Tibial nerve (tissue), 4 donors: ENCODE measurements around the gene USB1.

Experiments used
- CTCF ChIP-seq, 5 experiments: fragments of 200-600 bp in 3 of 5; fragments of 450-650 bp in 2 of 5; sonication (generic) in 3 of 5; IDR thresholded peaks; one replicate each; pipeline ENCODE4 v1.5.1; 2016 to 2019; ENCODE audit warnings: antibody characterized with exemption in 5 of 5, mild to moderate bottlenecking in 3 of 5, moderate library complexity in 2 of 5
- EP300 ChIP-seq, 2 donors: sonication (generic); formaldehyde crosslinking; IDR thresholded peaks; one replicate each; pipeline ENCODE4 v1.6.1; 2017; ENCODE audit warnings: antibody characterized with exemption in 2 of 2, mild to moderate bottlenecking in 1 of 2
- POLR2A ChIP-seq, 2 donors: fragments of 450-650 bp; IDR thresholded peaks; one replicate each; pipeline ENCODE4 v1.6.1; 2017; ENCODE audit warnings: antibody characterized with exemption in 2 of 2, mild to moderate bottlenecking in 2 of 2, moderate library complexity in 2 of 2

- TF ChIP-seq CTCF (IDR thresholded peaks at IDR 0.05), result no peak
- TF ChIP-seq POLR2A (IDR thresholded peaks at IDR 0.05), result no peak
- TF ChIP-seq EP300 (IDR thresholded peaks at IDR 0.05), result no peak
These were observed 46.5 kb downstream of the USB1 start for GRCh38 chr16:58047557-58048348.
